K562 (cell line): ENCODE data around the gene POLN. TPM values are rescaled to one million over a fixed set of nuclear protein-coding genes. Genes with fewer than 3 reads are reported as not detected.

Source experiments
- ATAC-seq: fragments of 200-7000 bp; cut with Tn5 transposase; 3 replicates; pipeline ENCODE4 v1.9.1; 2020; ENCODE audit warnings: moderate library complexity
- BruUV-seq: library from RNA; stranded (reverse); fragments of 400-500 nt; replicated peaks from 2 replicates; lab custom pipeline; 2021; lab: Mats Ljungman, UMichigan
- CTCF ChIA-PET: fragments of 300-600 bp; formaldehyde crosslinking; extraction: SDS; loops from one replicate; lab custom pipeline; 2021; ENCODE audit warnings: low intra/inter-chr PET ratio; lab: Yijun Ruan, JAX
- POLR2A ChIA-PET: fragments of 300-600, 350-650 bp; sonication (Branson Sonifier 250); formaldehyde crosslinking; extraction: SDS; loops from one replicate; lab custom pipeline; 2021; ENCODE audit warnings: antibody characterized with exemption, inconsistent platforms; lab: Yijun Ruan, JAX
- DNase-seq, 4 experiments: peaks; one replicate each; pipeline versions ENCODE4 v3.0.0 to v3.0.0-alpha.2; 2011 to 2018; ENCODE audit warnings: low spot score in 3 of 4, mixed read lengths in 3 of 4; ENCODE audit errors: extremely low read depth in 1 of 4
- FAIRE-seq: peaks from 2 replicates; lab custom pipeline; 2011; peaks lifted over from hg19 to GRCh38; lab: Jason Lieb, UNC
- H2AFZ ChIP-seq: 2 replicates; pipeline ENCODE4 v1.6.0; 2011; ENCODE audit warnings: low read depth, low read length, control low read depth, inconsistent platforms
- H3K27ac ChIP-seq: fragments of 200-600 bp; 3 replicates; pipeline ENCODE4 v1.8.0; 2011; ENCODE audit warnings: low read depth, mild to moderate bottlenecking, control low read depth, inconsistent platforms, low read length, moderate library complexity, mixed read lengths; ENCODE audit errors: extremely low read depth
- H3K27me3 ChIP-seq, 2 experiments: fragments of 300-600 bp in 1 of 2; 2 replicates in 1 of 2; 3 replicates in 1 of 2; pipeline versions ENCODE4 v1.6.0 to v1.8.0; 2011; ENCODE audit warnings: inconsistent platforms in 2 of 2, low read length in 2 of 2, mild to moderate bottlenecking in 1 of 2, mixed read lengths in 1 of 2, moderate library complexity in 1 of 2; ENCODE audit not compliant: control insufficient read depth in 2 of 2, insufficient read depth in 2 of 2
- H3K36me3 ChIP-seq: fragments of 300-600 bp; 3 replicates; pipeline ENCODE4 v1.8.0; 2011; ENCODE audit warnings: mild to moderate bottlenecking, low read length, inconsistent platforms; ENCODE audit not compliant: control insufficient read depth, insufficient read depth
- H3K4me1 ChIP-seq, 2 experiments: fragments of 200-600 bp in 1 of 2; replicated peaks in 1 of 2; 2 replicates in 1 of 2; 3 replicates in 1 of 2; pipeline versions ENCODE4 v1.5.1 to v1.8.0; 2011; ENCODE audit warnings: inconsistent platforms in 2 of 2, low read length in 2 of 2, mild to moderate bottlenecking in 1 of 2, mixed read lengths in 1 of 2, moderate library complexity in 1 of 2; ENCODE audit not compliant: control insufficient read depth in 2 of 2, insufficient read depth in 2 of 2
- H3K4me2 ChIP-seq: 2 replicates; pipeline ENCODE4 v1.6.1; 2011; ENCODE audit warnings: low read length, control low read depth, inconsistent platforms, mixed read lengths; ENCODE audit not compliant: insufficient read depth
- H3K4me3 ChIP-seq: fragments of 200-600 bp; sonication (generic), shearing (Covaris generic); 2 replicates; pipeline ENCODE4 v1.5.1; 2016; ENCODE audit warnings: control low read depth, inconsistent platforms
- H3K79me2 ChIP-seq: fragments of 200-600 bp; 3 replicates; pipeline ENCODE4 v1.8.0; 2011; ENCODE audit warnings: low read length, inconsistent platforms; ENCODE audit not compliant: control insufficient read depth, insufficient read depth
- H3K9ac ChIP-seq, 2 experiments: 2 replicates each; pipeline versions ENCODE4 v1.6.0 to v1.6.1; 2011; ENCODE audit warnings: low read depth in 2 of 2, low read length in 2 of 2, control low read depth in 1 of 2, inconsistent platforms in 1 of 2, mild to moderate bottlenecking in 1 of 2, mixed read lengths in 1 of 2; ENCODE audit not compliant: insufficient read depth in 1 of 2
- H3K9me1 ChIP-seq: one replicate; pipeline ENCODE4 v1.6.0; 2011; ENCODE audit warnings: inconsistent platforms, mild to moderate bottlenecking, low read length, moderate library complexity; ENCODE audit not compliant: control insufficient read depth, insufficient read depth
- H3K9me3 ChIP-seq: replicated peaks from 2 replicates; pipeline ENCODE4 v1.5.1; 2011; ENCODE audit warnings: low read depth, low read length, inconsistent platforms; ENCODE audit not compliant: control insufficient read depth, insufficient read depth
- H4K20me1 ChIP-seq: replicated peaks from 2 replicates; pipeline ENCODE4 v1.6.1; 2011; ENCODE audit warnings: low read length, inconsistent platforms, mixed read lengths; ENCODE audit not compliant: control insufficient read depth, insufficient read depth
- CBX1 ChIP-seq: sonication (generic); IDR thresholded peaks from 2 replicates; pipeline ENCODE4 v1.6.1; 2016; ENCODE audit warnings: antibody characterized with exemption, low read depth, mild to moderate bottlenecking
- CBX3 ChIP-seq, 2 experiments: IDR thresholded peaks; 1 replicate in 1 of 2; 2 replicates in 1 of 2; pipeline ENCODE4 v1.6.1; 2012; ENCODE audit warnings: inconsistent platforms in 2 of 2, low read length in 2 of 2, borderline replicate concordance in 1 of 2, control low read depth in 1 of 2
- FOXJ3 ChIP-seq: sonication (generic); formaldehyde crosslinking; IDR thresholded peaks from 2 replicates; pipeline ENCODE4 v1.4.0; 2020; ENCODE audit warnings: mild to moderate bottlenecking, missing genetic modification reagents
- L3MBTL2 ChIP-seq: fragments of 450-650 bp; IDR thresholded peaks from 2 replicates; pipeline ENCODE4 v1.6.1; 2016; ENCODE audit warnings: mild to moderate bottlenecking, moderate library complexity
- POLR2G ChIP-seq: fragments of 200-400 bp; formaldehyde crosslinking; IDR thresholded peaks from 2 replicates; pipeline ENCODE4 v1.6.1; 2017; ENCODE audit warnings: low read depth, mild to moderate bottlenecking, antibody characterized with exemption, low read length, moderate library complexity
- STAT5A ChIP-seq: IDR thresholded peaks from 2 replicates; pipeline ENCODE4 v1.6.1; 2012; ENCODE audit warnings: low read length, inconsistent platforms, borderline replicate concordance
- TRIM28 ChIP-seq: fragments of 450-650 bp; IDR thresholded peaks from 2 replicates; pipeline ENCODE4 v1.6.1; 2017
- ZBTB33 ChIP-seq: sonication (generic); formaldehyde crosslinking; IDR thresholded peaks from 2 replicates; pipeline ENCODE4 v1.8.1; 2023; ENCODE audit warnings: mild to moderate bottlenecking, missing genetic modification reagents
- ZNF324 ChIP-seq: fragments of 250-450 bp; sonication (Bioruptor Pico); IDR thresholded peaks from 2 replicates; pipeline ENCODE4 v1.4.0; 2020; ENCODE audit warnings: mild to moderate bottlenecking
- WGBS: fragments of 100-300 bp; shearing (Covaris generic); methylation state at CpG from one replicate; pipeline ENCODE4 v1.1.6; 2016; ENCODE audit warnings: low coverage, mixed read lengths; ENCODE audit not compliant: insufficient coverage; ENCODE audit errors: missing lambda C conversion rate; 5-methylcytosine and 5-hydroxymethylcytosine counted together
- in situ Hi-C: fragments of 300-500 bp; cut with MboI; formaldehyde crosslinking; loops from 4 replicates; pipeline ENCODE4 v1.15.0; 2018; ENCODE audit warnings: inconsistent platforms, mixed read lengths
- intact Hi-C: fragments of 100-400 bp; cut with micrococcal nuclease; formaldehyde crosslinking; loops from 2 replicates; pipeline ENCODE4 v1.14.2; 2022
- polyA plus RNA-seq, 8 experiments: library from polyadenylated mRNA; depleted of rRNA in 4 of 8; stranded (reverse) in 5 of 8; unstranded in 3 of 8; fragments of >200 nt; fragmentation: Nextera tagmentation in 2 of 8; fragmentation: Illumina TruSeq in 1 of 8; extraction: Ambion mirVana in 2 of 8; extraction: Trizol in 1 of 8; gene quantifications; 2 replicates each; pipeline versions ENCODE4 v1.2.1 to v1.2.3, GENCODE V29; 2011 to 2014; ENCODE audit warnings: inconsistent platforms in 1 of 8, missing spikeins in 1 of 8
- total RNA-seq, 7 experiments: library from RNA; depleted of rRNA in 6 of 7; stranded (reverse); fragments of >200 nt in 6 of 7; fragmentation: Illumina TruSeq in 2 of 7; extraction: Trizol in 2 of 7; gene quantifications; 2 replicates each; pipeline versions ENCODE4 v1.2.1 to v1.2.3, GENCODE V29; 2011 to 2021; ENCODE audit warnings: low replicate concordance in 1 of 7
- TF ChIP-seq, protein P1 (sequence below): IDR thresholded peaks from 3 replicates; pipeline ENCODE4 v1.6.1; 2011; ENCODE audit warnings: borderline replicate concordance, mild to moderate bottlenecking; ENCODE audit not compliant: insufficient read length, insufficient read depth

The POLN gene
- total and polyA plus RNA-seq, 9 of the 15 experiments (the other 6 are each of a cell fraction or from before 2014, with no cell fraction given): 0.08 to 0.91 (median 0.32) TPM

- CTCF ChIA-PET: no interaction called here
- no peak overlapping the region for H3K9ac ChIP-seq
- no peaks in the 10 kb centered on the region for H3K27me3 ChIP-seq
- no peak overlapping the region for H3K4me3 ChIP-seq
- no peak overlapping the region for H3K27ac ChIP-seq
- intact Hi-C loops: loop anchor here (5.0 kb wide), 1 partner anchor 38 kb away; the partner anchor contains the start of gene NELFA
- TF ChIP-seq, protein P1, sequence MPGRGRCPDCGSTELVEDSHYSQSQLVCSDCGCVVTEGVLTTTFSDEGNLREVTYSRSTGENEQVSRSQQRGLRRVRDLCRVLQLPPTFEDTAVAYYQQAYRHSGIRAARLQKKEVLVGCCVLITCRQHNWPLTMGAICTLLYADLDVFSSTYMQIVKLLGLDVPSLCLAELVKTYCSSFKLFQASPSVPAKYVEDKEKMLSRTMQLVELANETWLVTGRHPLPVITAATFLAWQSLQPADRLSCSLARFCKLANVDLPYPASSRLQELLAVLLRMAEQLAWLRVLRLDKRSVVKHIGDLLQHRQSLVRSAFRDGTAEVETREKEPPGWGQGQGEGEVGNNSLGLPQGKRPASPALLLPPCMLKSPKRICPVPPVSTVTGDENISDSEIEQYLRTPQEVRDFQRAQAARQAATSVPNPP: no peak
- TF ChIP-seq ZBTB33 (CRISPR knock-in tag) (peak; percentile 95), POLR2G (peak; percentile 57), FOXJ3 (CRISPR knock-in tag) (no peak), CBX1 (0 out of 2 replicates have a peak, but pooled peaks have one; percentile 37), STAT5A (no peak), TRIM28 (peak; percentile 53; the same call in 1 of the 2 replicates), CBX3 (IDR thresholded peaks at IDR 0.05; ENCODE audit: borderline replicate concordance in 1 of 2, low read length in 2 of 2) (peak in 1 of 2 experiments; percentile 86; a peak in 2 of 3 replicates), L3MBTL2 (no peak), ZNF324 (CRISPR knock-in tag) (no peak)
- TF ChIP-seq, all 486 proteins: peak for 5
- H4K20me1 ChIP-seq: no peaks in the 10 kb centered on the region
- WGBS: 86% methylated on average over 17 of the region's 18 CpGs
- BruUV-seq: no TSS peak
- H3K4me2 ChIP-seq: no peak overlapping the region
- in situ Hi-C loops: no loop called here
- H3K4me1 ChIP-seq: peaks cover 0 to 63% of the 10 kb centered on the region in 2 experiments; a peak in 2 of 5 replicates
- no peak for ATAC-seq
- no peaks in the 10 kb centered on the region for H3K79me2 ChIP-seq
- H3K36me3 ChIP-seq: no peaks in the 10 kb centered on the region
- POLR2A ChIA-PET: interaction anchor here (0.6 to 1.3 kb wide), 3 partner anchors 8 to 1002 kb away, joined by 3 to 5 read pairs (median 4); no protein-coding TSS in a partner anchor
- no peak overlapping the region for H2AFZ ChIP-seq
- peak in 1 of 4 experiments; percentile 39 for DNase-seq
- H3K9me1 ChIP-seq: no peaks in the 10 kb centered on the region
- no peak for FAIRE-seq
- H3K9me3 ChIP-seq: no peaks in the 10 kb centered on the region
Observed at GRCh38 chr4:2044542-2045517, 197.1 kb downstream of the POLN start.
